H9 (cell line): ENCODE results near the gene MPHOSPH6. TPM values are rescaled to one million over a fixed set of nuclear protein-coding genes. Genes with fewer than 3 reads are reported as not detected.

Source experiments
- DNase-seq: peaks from one replicate; pipeline ENCODE4 v3.0.0-alpha.2; 2017
- H2AFZ ChIP-seq: one replicate; pipeline ENCODE4 v1.6.1; 2013; ENCODE audit warnings: mild to moderate bottlenecking, low read length, control low read depth, moderate library complexity
- H2AK5ac ChIP-seq: 2 replicates; pipeline ENCODE4 v1.6.1; 2013; ENCODE audit warnings: low read length, control low read depth, mixed read lengths; ENCODE audit not compliant: insufficient read length
- H2BK120ac ChIP-seq: one replicate; pipeline ENCODE4 v1.6.1; 2013; ENCODE audit warnings: low read depth, mild to moderate bottlenecking, low read length, control low read depth, inconsistent platforms; ENCODE audit not compliant: poor library complexity, severe bottlenecking
- H2BK12ac ChIP-seq: 2 replicates; pipeline ENCODE4 v1.6.1; 2013; ENCODE audit warnings: low read length, control low read depth, mixed read lengths, low read depth; ENCODE audit not compliant: insufficient read length
- H2BK15ac ChIP-seq: 2 replicates; pipeline ENCODE4 v1.6.1; 2013; ENCODE audit warnings: low read depth, low read length, control low read depth
- H2BK20ac ChIP-seq: one replicate; pipeline ENCODE4 v1.6.1; 2013; ENCODE audit warnings: low read depth, mild to moderate bottlenecking, low read length, control low read depth, inconsistent platforms; ENCODE audit not compliant: poor library complexity, severe bottlenecking
- H2BK5ac ChIP-seq: 2 replicates; pipeline ENCODE4 v1.6.1; 2013; ENCODE audit warnings: low read length, control low read depth, mixed read lengths; ENCODE audit not compliant: insufficient read length
- H3K14ac ChIP-seq: 2 replicates; pipeline ENCODE4 v1.6.1; 2013; ENCODE audit warnings: low read length, control low read depth; ENCODE audit not compliant: insufficient read depth
- H3K18ac ChIP-seq: 2 replicates; pipeline ENCODE4 v1.6.1; 2013; ENCODE audit warnings: low read depth, mild to moderate bottlenecking, mixed read lengths, low read length, control low read depth; ENCODE audit not compliant: insufficient read length
- H3K23ac ChIP-seq: 2 replicates; pipeline ENCODE4 v1.6.1; 2013; ENCODE audit warnings: low read length, control low read depth, mixed read lengths, low read depth; ENCODE audit not compliant: insufficient read length
- H3K23me2 ChIP-seq: 2 replicates; pipeline ENCODE4 v1.6.1; 2013; ENCODE audit warnings: low read depth, mild to moderate bottlenecking, mixed read lengths, low read length, control low read depth; ENCODE audit not compliant: insufficient read length, poor library complexity, severe bottlenecking
- H3K27ac ChIP-seq: 2 replicates; pipeline ENCODE4 v1.5.1; 2013; ENCODE audit warnings: low read length, control low read depth, mixed read lengths, low read depth; ENCODE audit not compliant: insufficient read length
- H3K27me3 ChIP-seq: 2 replicates; pipeline ENCODE4 v1.6.1; 2013; ENCODE audit warnings: low read length, control low read depth, inconsistent platforms; ENCODE audit not compliant: insufficient read depth
- H3K4ac ChIP-seq: 2 replicates; pipeline ENCODE4 v1.6.1; 2013; ENCODE audit warnings: low read depth, mild to moderate bottlenecking, control low read depth, inconsistent platforms, low read length, moderate library complexity
- H3K4me1 ChIP-seq: 2 replicates; pipeline ENCODE4 v1.6.1; 2013; ENCODE audit warnings: low read length, control low read depth, inconsistent platforms; ENCODE audit not compliant: insufficient read depth
- H3K4me2 ChIP-seq: 2 replicates; pipeline ENCODE4 v1.6.1; 2013; ENCODE audit warnings: low read length, control low read depth, mixed read lengths; ENCODE audit not compliant: insufficient read length, insufficient read depth
- H3K56ac ChIP-seq: 2 replicates; pipeline ENCODE4 v1.6.1; 2013; ENCODE audit warnings: low read depth, mild to moderate bottlenecking, mixed read lengths, low read length, control low read depth; ENCODE audit not compliant: insufficient read length
- H3K79me1 ChIP-seq: 2 replicates; pipeline ENCODE4 v1.6.1; 2013; ENCODE audit warnings: low read depth, mild to moderate bottlenecking, moderate library complexity, low read length, control low read depth, inconsistent platforms; ENCODE audit not compliant: insufficient read depth, poor library complexity, severe bottlenecking
- H3K79me2 ChIP-seq: 2 replicates; pipeline ENCODE4 v1.6.1; 2013; ENCODE audit warnings: low read length, control low read depth, inconsistent platforms; ENCODE audit not compliant: insufficient read depth
- H3K9ac ChIP-seq: 2 replicates; pipeline ENCODE4 v1.6.1; 2013; ENCODE audit warnings: low read length, control low read depth, mixed read lengths; ENCODE audit not compliant: insufficient read length; ENCODE audit errors: extremely low read depth
- H3K9me3 ChIP-seq: one replicate; pipeline ENCODE4 v1.6.1; 2013; ENCODE audit warnings: low read depth, low read length, inconsistent platforms; ENCODE audit not compliant: control insufficient read depth
- H3T11ph ChIP-seq: one replicate; pipeline ENCODE4 v1.6.1; 2013; ENCODE audit warnings: mild to moderate bottlenecking, low read length, control low read depth, inconsistent platforms
- H4K20me1 ChIP-seq: one replicate; pipeline ENCODE4 v1.6.1; 2013; ENCODE audit not compliant: control insufficient read depth, insufficient read length, insufficient read depth
- H4K5ac ChIP-seq: 2 replicates; pipeline ENCODE4 v1.6.1; 2013; ENCODE audit warnings: low read depth, mild to moderate bottlenecking, mixed read lengths, low read length, control low read depth; ENCODE audit not compliant: insufficient read length
- H4K8ac ChIP-seq: replicated peaks from 2 replicates; pipeline ENCODE4 v1.6.1; 2013; ENCODE audit warnings: low read length, control low read depth, mixed read lengths, low read depth; ENCODE audit not compliant: insufficient read length
- H4K91ac ChIP-seq: 2 replicates; pipeline ENCODE4 v1.6.1; 2013; ENCODE audit warnings: low read depth, mild to moderate bottlenecking, moderate library complexity, mixed read lengths, low read length, control low read depth; ENCODE audit not compliant: insufficient read length
- H3K27ac Mint-ChIP-seq, 3 experiments: 2 replicates in 2 of 3; 3 replicates in 1 of 3; pipeline ENCODE4 v1.8.0; 2020 to 2021; ENCODE audit warnings: mixed read lengths in 3 of 3, mild to moderate bottlenecking in 1 of 3, moderate library complexity in 1 of 3
- H3K27me3 Mint-ChIP-seq: 2 replicates; pipeline ENCODE4 v1.8.0; 2021; ENCODE audit warnings: low read depth, mild to moderate bottlenecking, moderate library complexity, mixed read lengths
- H3K36me3 Mint-ChIP-seq, 3 experiments: 2 replicates in 2 of 3; 3 replicates in 1 of 3; pipeline ENCODE4 v1.8.0; 2020 to 2021; ENCODE audit warnings: low read depth in 3 of 3, mixed read lengths in 3 of 3; ENCODE audit not compliant: insufficient read depth in 1 of 3
- H3K4me1 Mint-ChIP-seq, 2 experiments: 2 replicates each; pipeline ENCODE4 v1.8.0; 2020; ENCODE audit warnings: mixed read lengths in 2 of 2
- H3K4me3 Mint-ChIP-seq, 2 experiments: 2 replicates in 1 of 2; 3 replicates in 1 of 2; pipeline ENCODE4 v1.8.0; 2020 to 2021; ENCODE audit warnings: mild to moderate bottlenecking in 2 of 2, mixed read lengths in 2 of 2, moderate library complexity in 1 of 2
- H3K9me3 Mint-ChIP-seq, 2 experiments: 2 replicates in 1 of 2; 3 replicates in 1 of 2; pipeline ENCODE4 v1.8.0; 2020; ENCODE audit warnings: mild to moderate bottlenecking in 2 of 2, mixed read lengths in 2 of 2, moderate library complexity in 1 of 2
- CTCF ChIP-seq: fragments of 200-600 bp; sonication (generic); conservative IDR thresholded peaks from 3 replicates; pipeline ENCODE4 v1.8.0; 2021; ENCODE audit warnings: antibody characterized with exemption, mild to moderate bottlenecking
- WGBS: extraction: QIAGEN DNeasy Blood & Tissue Kit; methylation state at CpG from one replicate; pipeline ENCODE4 v1.1.7; 2013; ENCODE audit warnings: missing lambda C conversion rate, low lambda C conversion rate, mixed read lengths; ENCODE audit not compliant: insufficient read length; ENCODE audit errors: extremely low coverage; 5-methylcytosine and 5-hydroxymethylcytosine counted together
- total RNA-seq: library from RNA; stranded (reverse); gene quantifications from 2 replicates; pipeline ENCODE4 v1.2.1, GENCODE V29; 2021

MPHOSPH6 gene
- total RNA-seq, 1 experiment from 2014 or later, result 38.3 TPM

- no peaks in the 10 kb centered on the region for H3K27me3 ChIP-seq
- no peak overlapping the region for H2BK5ac ChIP-seq
- no peak overlapping the region for H3T11ph ChIP-seq
- no peak overlapping the region for H3K9ac ChIP-seq
- no peak overlapping the region for H2BK120ac ChIP-seq
- H3K79me2 ChIP-seq, result no peaks in the 10 kb centered on the region
- H4K5ac ChIP-seq, result no peak overlapping the region
- H3K4me1 ChIP-seq, result no peaks in the 10 kb centered on the region; the same call in 1 of the 2 replicates
- H2AK5ac ChIP-seq, result no peak overlapping the region
- H4K91ac ChIP-seq, result no peak overlapping the region
- no peak overlapping the region for H2BK15ac ChIP-seq
- peaks cover 11 to 12% of the 10 kb centered on the region in 2 experiments for H3K4me1 Mint-ChIP-seq
- H3K27ac ChIP-seq, result no peak overlapping the region
- no peak overlapping the region for H3K4me3 Mint-ChIP-seq
- H2AFZ ChIP-seq, result no peak overlapping the region
- peaks cover 2 to 3% of the 10 kb centered on the region in 2 experiments; a peak in 4 of 5 replicates for H3K9me3 Mint-ChIP-seq
- no peak overlapping the region for H3K4me2 ChIP-seq
- H3K27me3 Mint-ChIP-seq, result no peaks in the 10 kb centered on the region; the same call in 1 of the 2 replicates
- no peak overlapping the region for H2BK20ac ChIP-seq
- no peak for DNase-seq
- no peak for TF ChIP-seq CTCF
- no CpG with 5 or more reads among the region's 3 CpGs for WGBS
- H3K36me3 Mint-ChIP-seq, result peaks cover 3 to 32% (median 28%) of the 10 kb centered on the region in 3 experiments
- H3K9me3 ChIP-seq, result no peaks in the 10 kb centered on the region
- no peak overlapping the region for H3K14ac ChIP-seq
- H2BK12ac ChIP-seq, result no peak overlapping the region
- H3K56ac ChIP-seq, result no peak overlapping the region
- H3K18ac ChIP-seq, result no peak overlapping the region
- H3K27ac Mint-ChIP-seq, result no peak overlapping the region
- H4K8ac ChIP-seq, result no peak overlapping the region
- no peak overlapping the region for H3K23ac ChIP-seq
- no peaks in the 10 kb centered on the region for H3K23me2 ChIP-seq
- no peak overlapping the region for H3K4ac ChIP-seq
- no peaks in the 10 kb centered on the region for H3K79me1 ChIP-seq
- no peaks in the 10 kb centered on the region for H4K20me1 ChIP-seq
Observed at GRCh38 chr16:82137822-82138167, 32.2 kb downstream of the MPHOSPH6 start.
